Measurements from ENCODE around the gene KLHL40. TPM values are rescaled to one million over a fixed set of nuclear protein-coding genes. Genes with fewer than 3 reads are reported as not detected.

The KLHL40 gene
- total and polyA plus RNA-seq, 9 donors, result not detected

GRCh38 chr3:42699511-42699971, 14.2 kb downstream of the KLHL40 start:
- no peaks in the 10 kb centered on the region for H3K9me3 ChIP-seq
- DNase-seq, result peak in 1 of 5 donors; percentile 3
- no peak overlapping the region for H3K4me3 ChIP-seq
- intact Hi-C loops (cut with DNase I), result no loop called here
- no peaks in the 10 kb centered on the region for H3K36me3 ChIP-seq
- H3K4me1 ChIP-seq (ENCODE audit: insufficient read depth), result no peaks in the 10 kb centered on the region
- H3K27me3 ChIP-seq, result no peaks in the 10 kb centered on the region
- TF ChIP-seq CTCF (IDR thresholded peaks at IDR 0.05) (no peak), POLR2A (IDR thresholded peaks at IDR 0.05) (no peak), EP300 (IDR thresholded peaks at IDR 0.05) (no peak)
- WGBS, 3 donors, result 60 to 64% (median 61%) methylated on average over 10 of the region's 10 CpGs
- no peak overlapping the region for H3K27ac ChIP-seq

- 73 to 87% (median 78%) methylated on average over 15 of the region's 15 CpGs for WGBS, 3 donors
- H3K27me3 ChIP-seq, result no peaks in the 10 kb centered on the region
- TF ChIP-seq EP300 (IDR thresholded peaks at IDR 0.05), result no peak
- no peak for TF ChIP-seq POLR2A (IDR thresholded peaks at IDR 0.05)
- no peak for TF ChIP-seq CTCF (IDR thresholded peaks at IDR 0.05)
- intact Hi-C loops (cut with DNase I), result no loop called here
- no peak overlapping the region for H3K27ac ChIP-seq
- H3K4me3 ChIP-seq, result no peak overlapping the region
- peak in 2 of 5 donors; percentile 8 to 12 for DNase-seq
- no peaks in the 10 kb centered on the region for H3K4me1 ChIP-seq (ENCODE audit: insufficient read depth)
- no peaks in the 10 kb centered on the region for H3K36me3 ChIP-seq
- H3K9me3 ChIP-seq, result no peaks in the 10 kb centered on the region
These were observed 15.3 kb downstream of the KLHL40 start for GRCh38 chr3:42700366-42701288.

- Histone ChIP-seq H3K36me3 (no peaks in the 10 kb centered on the region), H3K27ac (no peak overlapping the region), H3K4me3 (no peak overlapping the region), H3K4me1 (ENCODE audit: insufficient read depth) (no peaks in the 10 kb centered on the region), H3K9me3 (no peaks in the 10 kb centered on the region), H3K27me3 (no peaks in the 10 kb centered on the region)
- DNase-seq, result peak in 1 of 5 donors; percentile 26
- WGBS, 3 donors, result 44 to 57% (median 53%) methylated on average over 15 of the region's 15 CpGs
- TF ChIP-seq POLR2A (IDR thresholded peaks at IDR 0.05), result no peak
- no peak for TF ChIP-seq CTCF (IDR thresholded peaks at IDR 0.05)
- no peak for TF ChIP-seq EP300 (IDR thresholded peaks at IDR 0.05)
- intact Hi-C loops (cut with DNase I), result no loop called here
These were observed 16.2 kb downstream of the KLHL40 start for GRCh38 chr3:42701371-42702065.

DNA sequence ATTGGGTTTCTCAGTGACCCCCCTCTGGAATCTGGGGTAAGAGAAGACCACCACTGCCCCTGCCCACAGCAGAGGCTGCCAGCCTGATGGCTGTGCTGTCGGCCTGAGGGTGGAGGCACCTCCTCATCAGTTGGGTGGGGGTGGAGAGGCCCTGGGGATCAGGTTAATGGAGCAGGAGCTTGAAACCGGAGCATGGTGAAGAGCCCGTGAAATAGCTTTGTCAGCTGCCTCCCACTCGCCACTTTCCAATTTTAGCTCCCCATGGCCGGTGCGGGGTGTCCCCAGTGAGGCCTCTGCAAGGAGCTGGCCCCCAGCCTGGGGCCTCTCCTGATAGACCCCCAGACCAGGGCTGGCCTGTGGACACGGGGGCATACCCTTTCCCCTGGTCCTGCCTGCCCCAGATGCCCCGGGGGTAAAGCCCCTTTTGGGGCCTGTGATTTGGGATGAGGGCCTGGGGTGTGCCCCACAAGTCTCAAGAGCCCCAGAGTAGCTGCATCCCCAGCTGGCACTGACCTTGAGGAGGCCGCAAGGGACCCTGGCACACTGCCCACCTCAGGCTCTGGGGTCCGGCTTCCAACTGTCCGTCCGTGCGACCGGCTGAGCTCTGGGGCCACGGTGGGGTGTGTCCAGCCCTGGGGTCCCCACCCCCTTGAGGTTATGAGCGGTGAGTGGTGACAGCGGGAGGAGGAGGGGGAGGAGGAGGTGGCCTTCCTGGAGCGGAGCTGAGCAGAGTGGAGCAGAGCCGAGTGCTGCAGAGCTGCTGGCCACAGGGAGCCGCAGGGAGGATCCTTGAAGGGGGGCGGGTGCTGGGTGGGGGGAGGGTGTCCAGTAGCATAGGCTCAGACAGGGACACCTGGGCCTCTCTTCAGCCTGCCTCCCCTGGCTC, 17.0 kb downstream of the KLHL40 start, which contains the start of gene HHATL:
TSS of gene HHATL (minus strand) at position 733 of the 886 bp plus-strand sequence. CDS start 1,972 bp downstream, outside the sequence.
- intact Hi-C loops (cut with DNase I), result no loop called here
- H3K27me3 ChIP-seq, result no peaks in the 10 kb centered on the region

More for the DNA sequence above, 17.0 kb downstream of the KLHL40 start, which contains the start of gene HHATL:
- Histone ChIP-seq H3K36me3 (no peaks in the 10 kb centered on the region), H3K9me3 (no peaks in the 10 kb centered on the region), H3K27ac (no peak within 1 kb of the TSS), H3K4me3 (no peak within 1 kb of the TSS), H3K4me1 (ENCODE audit: insufficient read depth) (no peaks in the 10 kb centered on the region)
- peak in 1 of 5 donors; percentile 7 for DNase-seq
- TF ChIP-seq EP300 (IDR thresholded peaks at IDR 0.05), result no peak
- TF ChIP-seq POLR2A (IDR thresholded peaks at IDR 0.05), result no peak
- WGBS, 3 donors, result 21 to 34% (median 21%) methylated on average over 21 of the region's 21 CpGs
